Measurements from ENCODE around the gene ASIC4. TPM values are rescaled to one million over a fixed set of nuclear protein-coding genes. Genes with fewer than 3 reads are reported as not detected.

Gene ASIC4
- polyA plus RNA-seq, 1 donor: 0.47 TPM

DNA sequence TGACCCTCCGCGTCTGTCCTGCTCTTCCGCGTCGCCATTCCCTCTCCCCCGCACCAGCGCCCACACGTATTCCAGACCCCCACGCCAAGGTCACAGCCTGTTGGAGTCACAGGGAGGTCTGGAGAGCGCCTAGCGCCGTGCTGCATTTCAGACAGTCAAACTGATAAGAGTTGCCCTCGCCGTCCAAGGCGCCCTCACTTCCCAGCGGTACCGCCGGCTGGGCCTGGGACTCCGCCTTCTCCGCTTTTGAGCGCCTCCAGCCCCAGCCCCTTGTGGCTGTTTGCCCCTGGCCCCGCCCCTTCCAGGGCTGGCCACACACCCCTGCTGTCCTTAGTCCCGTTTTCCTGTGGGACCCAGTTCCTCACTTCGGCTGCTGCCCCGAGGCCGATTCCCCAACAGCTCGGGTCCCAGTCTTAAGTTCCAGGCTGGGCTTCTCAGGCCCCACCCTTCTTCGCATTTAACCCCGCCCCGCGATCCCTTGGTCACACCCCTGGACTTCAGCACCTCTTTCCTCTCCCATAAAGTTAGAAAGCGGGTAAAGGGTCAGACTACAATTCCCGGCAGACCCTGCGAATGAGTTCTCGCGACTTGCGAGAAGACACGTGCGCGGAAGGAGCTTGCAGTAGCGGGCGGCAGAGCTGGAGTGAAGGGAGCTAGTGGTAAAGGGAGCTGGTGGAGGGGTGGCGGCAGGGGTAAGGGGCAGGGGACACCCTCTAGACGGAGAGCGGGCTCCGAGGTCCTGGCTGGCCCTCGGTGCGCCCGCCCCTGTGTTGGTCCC, 15.8 kb upstream of the ASIC4 start, which contains the start of gene GMPPA:
Gene GMPPA, plus strand, starts transcription at position 612 of the 778 bp plus-strand sequence. CDS start 1,085 bp downstream, outside the sequence.
- peak; percentile 97 for DNase-seq (ENCODE audit: low read depth)

DNA sequence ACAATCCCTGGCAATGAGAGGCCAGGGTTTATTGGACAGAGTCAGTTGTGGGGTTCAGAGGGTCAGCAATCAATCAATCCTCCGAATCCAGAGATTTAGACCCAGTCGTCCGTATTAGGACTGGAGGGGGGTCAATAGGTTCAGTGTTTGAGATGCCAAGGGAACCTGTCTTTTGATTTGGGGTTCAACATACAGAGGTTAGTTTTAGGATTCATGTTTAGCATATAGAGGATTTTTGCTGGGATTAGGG, 15.3 kb upstream of the ASIC4 start:
- no peak for DNase-seq (ENCODE audit: low read depth)

DNA sequence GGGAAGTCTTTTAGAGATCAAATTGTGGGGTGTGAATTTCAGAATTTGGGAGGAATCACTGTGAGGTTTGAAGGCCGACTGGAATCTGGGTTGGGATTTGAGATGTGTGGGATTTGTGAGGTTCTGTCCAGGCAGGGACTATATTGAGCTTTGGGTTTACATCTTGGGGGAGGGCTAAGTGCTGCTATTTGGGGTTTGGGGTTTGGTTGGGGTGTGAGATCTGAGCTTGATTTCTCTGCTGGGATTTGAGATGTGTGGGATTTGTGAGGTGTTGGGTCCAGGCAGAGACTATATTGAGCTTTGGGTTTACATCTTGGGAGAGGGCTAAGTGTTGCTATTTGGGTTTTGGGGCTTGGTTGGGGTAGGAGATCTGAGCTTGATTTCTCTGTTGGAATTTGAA, 14.7 kb upstream of the ASIC4 start:
- DNase-seq (ENCODE audit: low read depth): no peak

DNA sequence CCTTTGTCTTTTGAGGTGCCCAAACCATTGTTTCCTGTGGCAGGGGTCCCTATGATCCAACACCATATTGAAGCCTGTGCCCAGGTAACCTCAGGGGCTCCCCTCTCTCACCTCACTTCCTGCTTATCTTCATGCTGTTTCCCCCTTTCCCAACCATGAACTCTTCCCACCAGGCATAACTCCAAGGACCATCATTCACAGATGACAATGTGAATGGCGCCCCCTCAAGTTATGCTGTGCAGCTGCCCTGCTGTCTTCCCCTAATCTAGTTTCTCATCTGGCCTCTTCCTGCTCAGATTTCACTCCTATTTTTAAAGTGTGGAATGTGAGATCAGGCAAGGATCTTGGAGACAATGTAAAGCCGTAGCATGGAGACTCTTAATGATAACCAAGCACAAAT, 14.1 kb upstream of the ASIC4 start:
- DNase-seq (ENCODE audit: low read depth): no peak

DNA sequence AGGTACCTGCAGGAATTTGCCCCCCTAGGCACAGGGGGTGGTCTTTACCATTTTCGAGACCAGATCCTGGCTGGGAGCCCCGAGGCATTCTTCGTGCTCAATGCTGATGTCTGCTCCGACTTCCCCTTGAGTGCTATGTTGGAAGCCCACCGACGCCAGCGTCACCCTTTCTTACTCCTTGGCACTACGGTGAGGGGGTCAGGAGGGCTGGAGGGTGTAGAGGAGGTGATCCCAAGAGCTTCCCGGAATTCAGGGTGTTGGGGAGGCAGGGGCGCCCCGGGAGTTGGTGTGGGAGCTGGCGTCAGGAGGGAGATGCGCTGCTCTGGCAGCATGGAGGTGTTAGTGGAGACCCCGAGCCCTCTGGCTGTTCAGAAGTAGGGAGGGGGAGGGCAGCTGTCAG, 12.4 kb upstream of the ASIC4 start:
- DNase-seq (ENCODE audit: low read depth): no peak

DNA sequence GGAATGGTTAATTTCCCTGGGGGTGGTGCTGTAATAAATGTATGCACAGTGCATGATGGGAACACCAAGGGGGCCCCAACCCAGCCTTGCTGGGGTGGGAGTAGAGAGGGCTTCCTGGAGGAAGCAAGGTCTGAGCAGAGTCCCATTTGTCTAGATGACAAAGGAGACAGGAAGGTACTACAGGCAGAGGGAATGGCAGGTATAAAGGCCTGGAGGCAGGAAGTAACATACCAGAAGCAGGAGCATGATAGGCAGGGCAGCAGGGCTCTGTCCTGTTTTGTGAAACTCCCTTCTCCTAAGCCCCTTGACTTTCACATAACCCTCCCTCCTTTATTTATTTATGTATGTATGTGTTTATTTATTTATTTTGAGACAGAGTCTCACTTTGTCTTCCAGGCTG, 11.7 kb upstream of the ASIC4 start:
- no peak for DNase-seq (ENCODE audit: low read depth)

DNA sequence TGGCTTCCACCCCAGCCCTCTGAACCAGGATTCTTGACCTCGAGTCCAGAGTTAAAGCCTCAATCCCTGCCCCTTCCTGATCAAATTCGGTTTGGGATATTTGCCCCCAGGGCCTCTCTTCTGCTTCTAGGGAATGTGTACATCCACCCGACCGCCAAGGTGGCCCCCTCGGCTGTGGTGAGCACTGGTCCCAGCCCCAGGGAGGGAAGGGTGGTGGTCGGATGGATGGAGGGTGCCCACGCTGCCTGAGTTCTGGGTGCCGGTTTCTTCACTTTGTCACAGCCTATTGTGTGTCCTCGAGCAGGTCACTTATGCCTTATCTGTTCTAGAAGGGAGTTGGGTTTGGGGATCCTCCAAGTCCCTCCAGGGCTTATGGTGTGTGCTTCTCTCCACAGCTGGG, 8.7 kb upstream of the ASIC4 start:
- DNase-seq (ENCODE audit: low read depth): no peak

DNA sequence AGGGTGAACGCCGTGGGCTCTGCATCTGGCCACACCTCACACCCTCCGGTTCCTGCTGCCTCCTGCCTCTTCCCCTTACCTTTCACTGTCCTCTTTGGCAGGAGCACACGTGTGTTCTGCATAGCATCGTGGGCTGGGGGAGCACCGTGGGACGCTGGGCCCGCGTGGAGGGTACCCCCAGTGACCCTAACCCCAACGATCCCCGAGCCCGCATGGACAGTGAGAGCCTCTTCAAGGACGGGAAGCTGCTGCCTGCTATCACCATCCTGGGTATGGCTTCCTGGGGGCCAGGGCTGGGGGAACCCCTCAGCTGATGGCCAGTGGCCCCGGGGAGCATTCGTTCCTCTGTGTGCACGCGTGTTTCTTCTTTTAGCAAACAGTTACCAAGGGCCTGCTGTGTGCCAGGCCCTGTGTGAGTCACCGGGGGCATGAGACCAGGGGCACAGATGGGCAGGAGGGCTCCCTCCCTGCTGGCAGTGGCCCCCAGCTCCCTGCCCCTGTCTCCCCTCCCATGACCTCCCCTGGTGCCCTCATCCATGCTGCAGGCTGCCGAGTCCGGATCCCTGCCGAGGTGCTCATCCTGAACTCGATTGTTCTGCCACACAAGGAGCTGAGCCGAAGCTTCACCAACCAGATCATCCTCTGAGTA, 8.0 kb upstream of the ASIC4 start:
- DNase-seq (ENCODE audit: low read depth): no peak

DNA sequence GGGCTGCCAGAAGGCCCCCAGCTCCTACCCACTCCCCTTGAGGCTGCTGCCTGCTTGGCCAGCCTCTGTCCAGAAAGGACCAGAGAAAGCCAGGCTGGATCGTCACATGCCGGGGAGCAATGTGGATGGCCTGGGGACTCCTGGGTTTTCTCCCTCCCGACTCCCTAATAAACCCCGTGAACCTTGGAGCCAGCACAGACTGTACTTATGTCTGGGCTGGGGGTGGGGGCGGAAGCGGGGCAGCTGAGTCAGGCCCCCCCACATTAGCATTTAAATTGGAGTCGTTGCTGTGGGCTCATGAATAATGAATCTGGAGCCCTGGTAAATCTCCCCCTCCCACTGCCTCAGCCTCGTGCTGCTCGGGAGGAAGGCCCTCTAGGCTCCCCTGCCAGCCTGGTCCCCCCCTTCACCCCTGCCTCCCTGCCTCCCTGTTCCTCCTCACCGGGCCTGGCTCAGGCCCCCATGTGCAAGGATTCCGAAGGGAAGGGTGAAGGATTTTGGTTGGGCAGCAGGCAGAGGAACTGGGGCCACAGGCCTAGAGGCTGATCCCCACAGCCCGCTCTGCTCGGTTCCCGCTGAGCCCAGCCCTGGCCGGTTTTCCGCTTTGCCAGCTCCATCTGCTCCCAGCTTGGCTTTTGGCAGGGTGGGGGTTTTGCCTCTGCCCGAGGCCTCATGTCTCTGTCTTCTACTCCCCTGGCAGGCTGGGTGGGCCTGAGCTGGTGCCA, 7.3 kb upstream of the ASIC4 start:
- DNase-seq (ENCODE audit: low read depth): no peak

DNA sequence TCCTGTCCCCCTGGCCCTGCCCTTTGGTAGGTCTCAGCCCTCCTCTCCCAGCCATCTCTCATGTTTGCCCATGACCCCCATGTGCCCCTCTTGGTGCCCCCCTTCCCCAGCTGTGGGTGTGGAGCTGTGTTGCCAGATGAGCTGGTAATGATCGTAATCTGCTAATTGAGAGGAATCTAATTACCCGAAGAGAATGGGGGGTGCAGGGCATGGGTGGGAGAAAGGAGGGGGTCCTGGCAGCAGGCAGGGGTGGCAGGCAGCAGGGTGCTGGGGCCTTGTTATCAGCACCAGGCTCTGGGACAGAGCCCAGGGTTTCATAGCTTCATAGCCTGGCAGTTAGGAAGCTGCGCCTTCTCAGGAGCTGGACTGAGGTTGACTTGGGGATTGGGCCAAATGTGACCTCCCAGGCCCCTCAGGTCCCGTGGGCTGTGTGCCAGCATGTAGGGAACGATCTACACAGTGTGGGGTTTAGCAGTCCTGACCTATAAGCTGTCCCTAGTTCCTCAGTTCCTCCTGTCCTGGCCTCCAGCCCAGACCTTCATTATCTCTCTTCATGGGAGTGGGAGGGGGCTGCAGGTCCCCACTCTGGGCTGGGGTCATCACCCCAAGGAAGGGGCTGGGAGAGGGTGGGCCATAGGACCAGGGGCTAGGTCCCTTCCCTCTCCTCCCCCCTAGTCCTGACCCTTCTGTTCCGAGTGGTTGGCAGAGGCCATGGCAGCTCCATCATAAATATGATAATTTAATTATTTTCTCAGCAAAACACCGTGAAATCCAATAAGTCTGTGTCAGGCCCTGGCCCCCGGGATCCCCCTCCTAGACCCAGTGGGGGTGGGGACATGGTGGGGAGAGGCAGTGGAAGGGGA, 6.5 kb upstream of the ASIC4 start:
- DNase-seq (ENCODE audit: low read depth): no peak

DNA sequence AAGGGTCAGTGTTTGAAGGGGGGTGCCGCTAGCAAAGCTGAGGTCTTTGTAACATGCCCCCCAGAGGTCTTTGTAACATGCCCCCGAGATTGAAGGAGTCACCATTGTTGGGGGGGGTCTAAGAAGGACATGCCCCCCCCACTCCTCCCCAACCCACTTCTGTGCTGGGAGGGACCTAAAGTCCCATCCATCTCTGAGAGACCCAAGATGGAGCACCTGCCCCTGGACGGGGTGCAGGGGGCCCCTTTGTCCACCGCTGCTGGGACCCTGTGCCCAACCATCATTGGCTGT, 5.9 kb upstream of the ASIC4 start:
- no peak for DNase-seq (ENCODE audit: low read depth)

DNA sequence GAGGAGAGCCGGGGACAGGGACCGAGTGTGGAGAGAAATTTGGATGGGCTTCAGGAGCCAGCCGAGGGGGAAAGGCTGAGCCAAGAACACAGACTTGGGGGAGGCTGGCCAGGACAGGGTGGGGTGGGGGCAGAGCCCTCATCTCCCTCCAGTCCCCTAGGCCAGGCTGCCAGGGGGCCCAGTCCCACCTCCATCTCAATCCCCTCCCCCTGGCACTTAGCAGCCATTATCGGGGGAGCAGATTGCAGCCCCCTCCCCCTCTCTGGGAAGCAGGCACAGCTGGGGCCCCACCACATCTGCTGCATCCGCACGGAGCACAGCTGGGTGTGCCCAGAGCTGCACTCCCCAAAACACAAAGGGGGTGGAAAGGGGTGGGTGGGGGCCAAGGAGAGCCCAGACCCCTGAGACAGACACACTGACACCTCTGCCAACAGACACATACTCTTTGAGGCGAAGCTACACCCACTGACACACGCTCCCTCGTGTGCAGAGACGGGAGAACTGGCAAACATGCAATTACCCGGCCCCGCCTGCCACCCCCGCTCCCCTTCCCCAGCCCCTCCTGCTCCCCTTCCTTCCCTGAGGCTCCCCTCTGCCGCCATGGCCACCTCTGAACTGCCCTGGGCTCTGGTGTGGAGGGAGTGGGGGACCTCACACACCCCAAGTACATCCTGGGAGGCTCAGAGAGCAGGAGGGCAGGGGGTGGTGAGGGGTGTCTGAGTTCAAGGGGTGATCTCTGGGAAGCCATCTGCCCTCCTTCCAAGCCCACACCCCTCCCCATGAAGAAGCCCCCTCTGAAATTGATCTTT, 5.1 kb upstream of the ASIC4 start:
- no peak for DNase-seq (ENCODE audit: low read depth)

DNA sequence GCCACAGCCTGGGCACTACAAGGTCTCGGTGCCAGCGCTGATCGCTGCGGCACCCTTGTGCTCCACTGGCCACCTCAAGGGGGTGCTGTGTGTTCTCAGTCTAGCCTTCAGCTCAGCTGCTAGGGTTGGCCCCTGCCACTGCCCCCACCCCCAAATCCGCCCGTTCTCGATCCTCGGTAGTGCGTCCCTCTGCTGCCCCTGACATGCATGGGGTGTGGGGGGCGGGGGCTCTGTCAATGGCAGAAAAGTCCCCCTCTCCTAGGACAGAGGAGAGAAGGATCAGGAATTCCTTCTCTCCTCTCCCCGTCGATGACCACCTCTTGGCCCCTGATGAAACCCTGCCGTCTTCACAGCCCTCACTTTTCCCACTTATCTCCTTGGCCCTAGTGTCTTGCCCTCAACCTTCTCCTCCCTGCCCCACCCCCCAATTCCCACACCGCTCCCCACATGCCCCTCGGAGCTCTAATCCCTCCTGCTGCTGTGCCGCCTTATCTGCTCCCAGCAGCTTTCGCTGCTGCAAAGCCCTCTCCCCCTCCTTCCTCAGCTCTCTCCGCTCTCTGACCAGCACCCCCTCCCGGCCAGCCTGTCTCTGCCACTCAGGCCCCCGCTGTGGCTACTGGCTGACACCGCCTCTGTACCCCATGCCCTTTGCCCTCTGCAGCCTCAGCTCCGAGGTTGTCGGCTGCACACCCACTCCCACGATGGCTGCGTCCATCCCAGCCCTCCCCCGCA, 4.3 kb upstream of the ASIC4 start:
- DNase-seq (ENCODE audit: low read depth): no peak

DNA sequence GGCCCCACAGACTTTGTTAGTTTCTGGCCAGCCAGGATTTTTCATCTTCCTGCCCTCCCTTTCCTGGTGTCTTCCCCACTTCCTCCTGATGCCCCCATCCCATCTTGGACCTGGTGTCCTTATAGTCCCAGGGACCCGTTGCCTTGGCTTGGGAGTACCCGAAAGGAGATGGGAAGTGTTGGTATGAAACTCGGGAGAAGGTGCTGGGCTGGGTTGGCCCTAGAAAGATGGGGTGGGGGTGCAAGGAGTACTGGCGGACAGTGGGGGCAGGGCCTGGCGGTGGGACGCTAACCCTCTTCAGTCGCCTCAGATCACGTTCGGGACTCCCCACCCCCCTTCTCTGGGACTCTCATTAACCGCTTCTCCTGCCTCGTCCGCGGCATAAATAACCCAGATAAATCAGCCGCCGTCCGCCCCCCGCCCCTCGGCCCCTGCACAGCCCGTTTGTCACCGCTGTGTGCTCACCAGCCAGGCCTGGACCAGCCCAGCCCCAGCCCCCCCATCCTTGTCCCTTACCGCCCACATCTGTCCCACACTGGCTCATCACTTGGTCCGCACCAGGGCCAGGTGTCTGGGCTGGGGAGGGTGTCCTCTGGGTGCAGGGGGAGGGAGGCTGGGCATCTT, 3.7 kb upstream of the ASIC4 start:
- DNase-seq (ENCODE audit: low read depth): no peak

DNA sequence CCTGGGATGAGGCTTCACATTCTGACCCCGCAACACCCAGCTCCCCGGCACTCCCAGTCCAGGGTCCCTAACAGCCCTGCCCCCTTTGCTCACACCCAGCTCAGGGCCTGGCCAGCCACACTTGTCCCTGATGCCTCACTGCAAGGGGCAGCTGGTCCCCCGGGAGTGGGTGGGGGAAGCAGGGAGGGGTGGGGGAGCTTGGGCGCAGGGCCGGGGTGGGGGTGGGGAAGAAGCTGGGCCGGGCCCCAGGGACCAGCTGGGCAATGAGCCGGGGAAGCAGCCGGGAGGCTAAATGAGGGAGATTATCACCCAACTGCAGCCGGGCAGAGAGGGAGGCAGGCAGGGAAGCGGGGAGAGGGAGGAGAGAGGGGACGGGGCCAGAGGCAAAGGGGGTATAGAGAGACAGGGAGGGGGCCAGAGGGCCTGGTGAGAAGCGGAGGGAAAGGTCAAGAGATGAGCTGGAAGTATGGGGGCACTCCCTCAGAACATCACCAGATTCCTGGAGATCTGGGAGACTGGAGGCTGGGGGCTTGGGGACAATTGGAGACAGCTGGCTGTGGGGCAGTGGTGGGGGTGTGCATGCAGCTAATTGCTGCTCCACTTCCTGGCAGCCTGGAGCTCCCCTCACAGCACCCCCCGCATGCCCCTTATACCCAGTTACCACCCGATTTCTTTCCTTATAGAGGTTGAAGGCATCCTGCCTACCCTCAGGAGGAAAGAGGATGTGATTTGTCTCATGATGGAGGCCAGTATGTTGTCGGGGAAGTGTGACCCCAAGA, 2.5 kb upstream of the ASIC4 start:
- no peak for DNase-seq (ENCODE audit: low read depth)

DNA sequence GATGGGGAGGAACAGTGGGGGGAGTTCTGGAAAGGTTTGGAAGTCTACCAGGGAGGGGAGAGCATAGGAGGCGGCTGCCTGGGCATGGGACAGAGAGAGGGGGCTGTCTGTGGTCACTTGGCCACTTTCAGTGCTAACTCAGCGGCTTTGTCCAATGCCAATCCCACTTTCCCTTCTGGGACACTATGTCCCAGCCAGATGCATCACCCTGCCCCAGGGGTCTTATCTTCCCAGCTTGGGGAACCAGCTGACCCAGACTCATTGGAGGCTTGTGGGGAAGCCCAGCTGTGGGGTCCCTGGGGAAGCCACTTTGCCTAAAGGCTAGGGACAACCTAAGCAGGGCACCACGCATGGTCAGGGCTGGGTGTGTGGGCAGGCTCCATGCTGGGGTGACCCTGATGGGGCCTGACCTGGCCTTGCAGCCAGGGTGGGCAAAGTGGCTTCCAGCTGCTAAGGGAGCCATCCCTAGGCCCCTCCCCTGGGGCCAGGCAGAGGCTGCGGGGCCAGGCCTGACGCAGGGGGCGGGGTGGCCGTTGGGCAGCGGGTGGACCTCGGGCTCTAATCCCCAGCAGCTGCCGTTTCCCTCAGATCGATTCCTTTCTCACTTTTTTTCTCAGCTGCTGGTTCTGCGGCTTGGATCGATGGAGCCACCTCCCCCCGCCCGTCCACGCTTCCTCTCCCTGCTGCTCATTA, 1.6 kb upstream of the ASIC4 start:
- no peak for DNase-seq (ENCODE audit: low read depth)

DNA sequence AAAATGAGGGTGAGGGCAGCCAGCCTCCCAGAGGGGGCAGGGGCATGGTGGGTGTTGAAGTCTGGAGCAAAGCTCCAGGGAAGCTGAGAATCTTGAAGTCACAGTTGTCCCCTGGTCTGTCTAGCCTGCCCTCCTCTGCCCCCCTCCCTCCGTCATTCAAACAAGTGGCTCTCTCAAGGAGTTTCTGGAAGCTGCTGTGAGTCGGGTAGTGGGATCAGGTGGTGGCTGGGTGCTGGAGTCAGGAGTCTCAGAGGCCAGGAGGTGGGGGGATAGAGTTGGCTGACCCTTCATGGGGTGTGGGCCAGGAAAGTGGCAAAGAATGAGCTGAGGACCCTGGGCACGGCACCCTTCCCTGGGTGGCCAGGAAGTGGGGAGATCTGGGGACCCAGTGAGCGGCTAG, 495 bp upstream of the ASIC4 start:
- DNase-seq (ENCODE audit: low read depth): no peak

DNA sequence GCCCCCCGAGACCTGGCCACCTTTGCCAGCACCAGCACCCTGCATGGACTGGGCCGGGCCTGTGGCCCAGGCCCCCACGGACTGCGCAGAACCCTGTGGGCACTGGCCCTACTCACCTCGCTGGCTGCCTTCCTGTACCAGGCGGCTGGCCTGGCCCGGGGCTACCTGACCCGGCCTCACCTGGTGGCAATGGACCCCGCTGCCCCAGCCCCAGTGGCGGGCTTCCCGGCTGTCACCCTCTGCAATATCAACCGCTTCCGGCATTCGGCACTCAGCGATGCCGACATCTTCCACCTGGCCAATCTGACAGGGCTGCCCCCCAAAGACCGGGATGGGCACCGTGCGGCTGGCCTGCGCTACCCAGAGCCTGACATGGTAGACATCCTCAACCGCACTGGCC, 554 bp downstream of the ASIC4 start:
- no peak for DNase-seq (ENCODE audit: low read depth)

Measured in forelimb muscle (tissue), 1 donor.